Astrocyte (in vitro differentiated cells and primary cell): ENCODE results near the gene UPP1.
"Not testable (repeated sequence)": the region's sequence is repeated elsewhere in the genome, so short reads cannot be mapped to it uniquely, and the experiment has no call there.

Source experiments
- EZH2 ChIP-seq: IDR thresholded peaks from 2 replicates; pipeline ENCODE4 v1.6.1; 2012; ENCODE audit warnings: mild to moderate bottlenecking, low read length, inconsistent platforms; ENCODE audit not compliant: insufficient read depth
- TF ChIP-seq, protein P1 (sequence below): IDR thresholded peaks from 2 replicates; pipeline ENCODE4 v1.5.1; 2011; ENCODE audit warnings: low read depth, mild to moderate bottlenecking, inconsistent platforms, low read length, moderate library complexity; ENCODE audit not compliant: insufficient read depth

DNA sequence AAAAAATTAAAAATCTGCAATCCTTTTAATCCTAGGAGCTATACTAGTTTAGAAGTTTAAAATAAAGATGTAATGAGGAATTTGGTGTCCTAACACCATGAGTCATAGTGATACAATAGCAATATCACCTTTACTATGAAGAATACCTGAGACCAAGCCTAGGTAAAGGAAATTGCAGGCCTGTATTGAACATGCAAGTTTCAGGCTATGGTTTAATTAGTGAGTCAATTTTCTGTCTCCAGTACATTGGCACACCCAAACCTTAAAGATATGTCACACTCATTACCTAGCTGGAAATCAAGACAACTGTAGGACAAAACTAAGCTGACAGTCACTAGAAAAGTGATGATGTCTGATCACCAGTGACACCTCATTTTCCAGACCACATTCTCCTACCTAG, 6.7 kb upstream of the UPP1 start:
- TF ChIP-seq, protein P1, sequence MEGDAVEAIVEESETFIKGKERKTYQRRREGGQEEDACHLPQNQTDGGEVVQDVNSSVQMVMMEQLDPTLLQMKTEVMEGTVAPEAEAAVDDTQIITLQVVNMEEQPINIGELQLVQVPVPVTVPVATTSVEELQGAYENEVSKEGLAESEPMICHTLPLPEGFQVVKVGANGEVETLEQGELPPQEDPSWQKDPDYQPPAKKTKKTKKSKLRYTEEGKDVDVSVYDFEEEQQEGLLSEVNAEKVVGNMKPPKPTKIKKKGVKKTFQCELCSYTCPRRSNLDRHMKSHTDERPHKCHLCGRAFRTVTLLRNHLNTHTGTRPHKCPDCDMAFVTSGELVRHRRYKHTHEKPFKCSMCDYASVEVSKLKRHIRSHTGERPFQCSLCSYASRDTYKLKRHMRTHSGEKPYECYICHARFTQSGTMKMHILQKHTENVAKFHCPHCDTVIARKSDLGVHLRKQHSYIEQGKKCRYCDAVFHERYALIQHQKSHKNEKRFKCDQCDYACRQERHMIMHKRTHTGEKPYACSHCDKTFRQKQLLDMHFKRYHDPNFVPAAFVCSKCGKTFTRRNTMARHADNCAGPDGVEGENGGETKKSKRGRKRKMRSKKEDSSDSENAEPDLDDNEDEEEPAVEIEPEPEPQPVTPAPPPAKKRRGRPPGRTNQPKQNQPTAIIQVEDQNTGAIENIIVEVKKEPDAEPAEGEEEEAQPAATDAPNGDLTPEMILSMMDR, result not testable (repeated sequence)
- not testable (repeated sequence) for TF ChIP-seq EZH2
